Gastrocnemius medialis (tissue), 4 donors: ENCODE measurements around the gene ASNS.

ENCODE experiments used
- CTCF ChIP-seq, 5 experiments: fragments of 450-650 bp in 3 of 5; fragments of 200-600 bp in 2 of 5; sonication (generic) in 2 of 5; IDR thresholded peaks in 4 of 5; conservative IDR thresholded peaks in 1 of 5; 1 replicate in 4 of 5; 2 replicates in 1 of 5; pipeline ENCODE4 v1.5.1; 2016 to 2019; ENCODE audit warnings: antibody characterized with exemption in 5 of 5, mild to moderate bottlenecking in 3 of 5, moderate library complexity in 3 of 5
- POLR2A ChIP-seq, 2 donors: fragments of 450-650 bp; IDR thresholded peaks; one replicate each; pipeline ENCODE4 v1.6.1; 2017; ENCODE audit warnings: antibody characterized with exemption in 2 of 2, mild to moderate bottlenecking in 2 of 2, moderate library complexity in 2 of 2

- TF ChIP-seq CTCF (IDR thresholded peaks at IDR 0.05 in 4 of 5, conservative IDR thresholded peaks at IDR 0.05 in 1 of 5) (no peak), POLR2A (IDR thresholded peaks at IDR 0.05) (no peak)
Observed at GRCh38 chr7:97842006-97842405, 30.2 kb downstream of the ASNS start.
